HCEC 1CT (cell line): Measurements from ENCODE around the gene TMEM269.
"Not testable (repeated sequence)": the region's sequence is repeated elsewhere in the genome, so short reads cannot be mapped to it uniquely, and the experiment has no call there.

Experiments
- DNase-seq: peaks from one replicate; pipeline ENCODE4 v3.0.0-alpha.2; 2017

The TMEM269 gene

DNA sequence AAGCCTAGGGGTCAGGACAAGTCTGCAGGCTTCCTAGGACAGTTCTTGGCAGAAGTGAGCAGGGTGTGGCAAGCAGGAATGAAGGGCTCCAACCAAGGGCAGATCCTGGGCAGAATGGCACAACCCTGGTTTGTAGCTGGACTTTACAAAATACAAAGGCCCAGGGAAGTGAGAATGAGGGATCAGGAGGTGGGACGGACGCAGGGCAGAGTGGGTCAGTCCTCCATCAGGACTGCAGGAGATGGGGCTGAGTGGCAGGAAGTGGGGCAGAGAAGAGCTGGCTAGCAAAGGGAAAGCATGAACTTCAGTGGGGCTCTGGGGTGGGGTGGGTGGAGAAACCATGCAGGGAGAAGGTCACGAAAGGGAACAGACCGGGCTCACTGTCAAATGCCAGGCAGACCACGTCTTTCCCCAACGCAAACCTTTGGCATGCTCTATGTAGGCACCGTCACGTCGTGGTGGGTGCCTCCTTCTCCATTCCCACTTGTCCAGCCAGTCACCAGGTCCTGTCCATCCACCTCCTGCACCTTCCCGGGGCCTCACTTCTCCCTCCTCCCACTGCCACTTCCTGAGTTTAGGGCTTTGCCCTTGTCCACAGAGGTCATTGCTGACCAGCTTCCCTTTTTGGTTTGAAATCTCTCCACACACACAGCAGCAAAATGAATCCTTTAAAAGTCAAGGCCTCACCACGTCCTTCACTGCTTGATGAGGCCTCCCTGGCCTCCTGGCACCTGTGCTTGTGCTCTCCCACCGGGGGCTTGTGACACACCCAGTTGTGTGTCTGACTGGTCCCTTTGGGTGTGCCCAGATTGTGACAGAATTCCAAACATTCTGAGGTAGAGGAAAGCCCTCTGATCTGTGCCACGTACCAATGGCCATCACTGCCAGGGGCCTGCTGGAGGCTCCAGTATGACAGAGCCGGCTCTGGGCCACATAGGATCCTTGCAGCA lies 36.1 kb upstream of the TMEM269 start:
- DNase-seq, result no peak

DNA sequence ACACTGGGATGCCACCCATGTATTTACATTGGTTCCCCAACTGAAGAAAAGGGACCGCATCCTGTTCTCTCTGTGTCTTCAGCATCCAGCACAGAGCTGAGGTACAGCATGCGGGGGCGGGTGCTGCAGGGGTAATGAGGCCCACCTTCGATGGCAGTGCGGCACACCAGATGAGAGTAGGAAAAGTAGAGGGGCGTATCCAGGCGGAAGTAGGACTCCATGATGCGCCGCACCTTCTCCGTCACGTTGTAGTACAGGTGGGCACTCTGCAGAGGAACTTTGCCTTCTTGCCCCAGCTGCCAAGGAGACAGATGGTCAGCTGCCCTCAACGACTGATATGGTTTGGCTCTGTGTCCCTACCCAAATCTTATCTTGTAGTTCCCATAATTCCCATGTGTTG lies 34.8 kb upstream of the TMEM269 start:
- DNase-seq, result no peak

DNA sequence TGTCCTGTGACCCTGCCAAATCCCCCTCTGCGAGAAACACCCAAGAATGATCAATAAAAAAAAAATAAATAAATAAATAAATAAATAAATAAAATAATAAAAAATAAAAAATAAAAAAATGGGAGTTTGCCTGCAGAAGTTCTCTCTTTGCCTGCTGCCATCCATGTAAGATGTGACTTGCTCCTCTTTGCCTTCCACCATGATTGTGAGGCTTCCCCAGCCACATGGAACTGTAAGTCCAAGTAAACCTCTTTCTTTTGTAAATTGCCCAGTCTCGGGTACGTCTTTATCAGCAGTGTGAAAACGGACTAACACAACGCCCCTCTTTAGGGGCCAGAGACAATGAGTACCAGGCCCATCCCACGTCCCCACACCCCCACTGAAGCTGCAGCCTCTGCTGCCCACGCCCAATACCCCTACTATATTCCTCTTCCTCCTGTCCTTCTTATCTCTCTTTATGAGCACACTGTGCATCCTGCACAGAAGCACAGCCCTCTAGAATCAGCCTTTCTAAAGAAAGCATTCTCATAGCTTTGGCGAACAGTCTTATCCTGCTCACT lies 33.2 kb upstream of the TMEM269 start:
- not testable (repeated sequence) for DNase-seq

DNA sequence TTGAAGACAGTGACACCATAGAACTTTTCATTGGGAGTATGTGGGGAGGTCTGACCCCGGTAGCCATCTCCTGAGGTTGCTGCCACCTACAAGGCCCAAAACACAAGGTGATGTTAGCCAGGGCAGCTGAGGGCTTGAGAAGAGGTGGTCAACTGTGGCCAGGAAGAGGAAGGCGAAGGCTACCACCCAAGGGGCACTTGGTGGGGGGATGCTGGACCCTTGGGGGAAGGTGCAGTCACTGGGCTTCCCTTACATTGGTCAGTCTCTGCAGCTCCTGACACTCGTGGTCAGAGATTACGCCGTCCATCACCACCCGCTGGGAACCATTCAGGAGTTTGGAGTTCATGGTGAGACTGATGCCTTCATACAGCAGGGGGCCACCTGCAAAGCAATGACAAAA lies 32.5 kb upstream of the TMEM269 start:
- no peak for DNase-seq

DNA sequence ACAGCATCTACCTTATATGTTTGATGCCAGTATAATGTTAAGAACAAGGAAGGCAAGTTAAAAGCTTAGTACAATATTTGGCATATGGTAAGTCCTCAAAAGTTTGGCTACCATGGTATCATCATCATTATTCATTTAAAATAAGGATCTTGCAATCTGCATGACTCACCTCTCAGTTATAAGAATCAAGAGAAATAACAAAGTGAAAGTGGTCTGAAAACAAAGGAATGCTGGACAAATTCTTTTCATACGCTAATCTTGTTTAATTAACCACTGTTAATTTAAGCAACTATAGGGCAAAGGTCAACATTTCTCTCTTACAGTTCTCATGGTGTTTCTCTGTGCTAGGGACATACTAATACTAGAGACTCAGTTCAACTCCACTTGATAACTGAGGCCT lies 31.7 kb upstream of the TMEM269 start:
- DNase-seq, result peak; percentile 79

DNA sequence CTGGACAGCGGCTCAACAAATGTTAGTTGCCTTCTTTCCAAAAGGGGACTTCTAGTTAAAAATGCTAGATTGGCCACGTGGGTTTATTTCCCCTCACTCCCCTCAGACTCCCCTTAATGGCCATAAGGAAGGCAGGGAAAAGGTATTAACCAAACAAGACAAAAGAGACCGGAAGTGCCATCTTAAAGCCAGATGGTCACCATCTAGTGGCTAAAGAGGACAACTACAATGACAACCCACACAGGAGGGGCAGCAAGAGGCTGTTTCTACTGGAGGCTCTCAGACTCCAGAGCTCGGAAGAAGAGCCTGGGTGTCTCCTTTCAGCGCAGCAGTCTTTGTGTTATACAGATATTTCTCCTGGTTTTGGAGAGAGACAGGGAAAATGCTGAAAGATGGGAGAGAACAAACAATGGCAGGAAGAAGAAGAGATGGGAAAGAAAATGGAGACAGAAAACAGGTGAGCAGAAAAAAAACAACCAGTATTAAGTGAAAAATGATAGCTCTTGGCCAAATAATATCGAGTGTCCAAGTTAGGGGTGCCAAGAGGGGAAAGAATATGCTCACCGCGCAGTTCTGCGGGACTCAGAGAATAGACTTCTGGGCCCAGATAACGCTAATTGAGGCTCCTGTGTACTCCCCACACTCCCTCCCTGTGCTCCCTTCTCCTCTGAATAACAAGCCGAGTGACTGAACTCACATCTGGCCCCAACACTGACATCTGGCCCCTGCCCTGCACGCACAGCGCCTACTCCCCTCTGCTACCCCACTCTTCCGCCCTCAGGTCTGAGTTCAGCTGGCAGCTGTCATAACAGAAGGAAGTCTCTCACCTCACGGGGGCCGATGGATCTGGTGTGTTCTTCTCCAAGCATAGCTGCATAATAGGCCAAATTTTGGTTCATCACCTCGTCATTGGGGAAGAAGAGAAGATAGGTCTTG lies 27.6 kb upstream of the TMEM269 start:
- peak; percentile 62 for DNase-seq

DNA sequence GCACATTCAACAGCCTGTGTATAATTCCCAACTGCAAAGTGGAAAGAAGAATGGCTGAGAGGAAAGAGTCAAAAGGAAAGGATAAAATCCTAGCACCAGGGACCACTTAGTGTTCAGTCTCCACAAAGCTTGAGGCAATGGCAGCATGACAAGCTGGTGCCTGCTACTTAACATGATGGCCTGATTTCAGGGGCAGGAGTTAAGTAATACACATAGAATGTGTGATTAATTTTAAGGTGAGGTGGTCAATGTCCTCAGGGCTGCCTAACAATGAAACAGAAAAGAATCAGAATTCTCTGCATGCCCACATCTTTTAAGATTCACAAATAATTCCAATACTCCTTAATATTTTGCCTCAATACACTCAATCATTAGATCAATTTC lies 26.9 kb upstream of the TMEM269 start:
- no peak for DNase-seq

DNA sequence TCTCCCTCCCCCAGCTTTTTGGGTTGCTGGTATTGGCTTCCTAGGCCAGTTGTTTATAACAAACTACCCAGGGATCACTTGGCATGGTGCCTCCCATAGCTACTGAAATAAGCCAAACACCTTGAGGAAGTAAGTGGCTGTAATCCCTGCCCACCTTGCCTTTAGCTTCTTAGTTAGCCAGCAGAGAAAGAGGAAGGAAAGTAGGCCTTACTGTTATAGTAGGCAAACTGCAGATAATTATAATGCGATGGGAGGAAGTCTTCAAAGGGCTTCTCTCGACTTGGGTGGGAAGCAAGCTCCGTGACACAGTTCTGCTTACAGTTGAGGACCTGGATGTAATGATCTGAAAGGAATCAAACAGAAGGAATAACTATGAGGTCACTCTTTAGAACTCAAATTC lies 26.1 kb upstream of the TMEM269 start:
- no peak for DNase-seq

DNA sequence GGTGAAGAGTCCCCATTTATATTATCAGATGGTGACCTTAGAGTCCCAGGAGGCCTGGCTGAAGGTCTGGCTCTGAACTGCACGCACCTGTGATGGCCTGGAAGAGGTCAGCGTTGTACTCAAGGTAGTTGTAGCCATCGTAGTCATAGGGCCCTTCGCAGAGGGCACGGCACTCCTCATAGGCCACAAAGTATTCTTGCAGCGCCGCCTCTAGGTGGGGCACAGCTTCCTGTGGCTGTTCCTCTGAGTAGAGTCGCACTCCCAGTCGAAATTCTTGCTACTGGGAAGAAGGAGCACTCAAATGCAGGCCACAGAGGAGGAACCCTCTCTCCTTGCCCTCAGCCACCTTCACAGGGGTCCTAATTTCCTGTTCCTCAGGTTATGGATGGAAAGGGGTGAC lies 25.7 kb upstream of the TMEM269 start:
- DNase-seq, result no peak

DNA sequence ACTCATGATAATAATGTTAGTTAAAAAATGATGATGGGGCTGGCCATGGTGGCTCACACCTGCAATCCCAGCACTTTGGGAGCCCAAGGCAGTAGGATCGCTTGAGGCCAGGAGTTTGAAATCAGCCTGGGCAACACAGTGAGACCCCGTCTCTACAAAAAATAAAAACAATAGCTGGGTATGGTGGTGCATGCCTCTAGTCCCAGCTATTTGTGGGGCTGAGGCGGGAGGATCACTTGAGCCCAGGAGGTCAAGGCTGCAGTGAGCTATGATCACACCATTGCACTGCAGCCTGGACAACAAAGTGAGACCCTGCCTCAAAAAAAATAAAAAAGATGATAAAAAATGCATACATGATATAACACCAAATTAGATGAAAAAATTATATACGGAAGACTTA lies 23.2 kb upstream of the TMEM269 start:
- DNase-seq, result no peak

DNA sequence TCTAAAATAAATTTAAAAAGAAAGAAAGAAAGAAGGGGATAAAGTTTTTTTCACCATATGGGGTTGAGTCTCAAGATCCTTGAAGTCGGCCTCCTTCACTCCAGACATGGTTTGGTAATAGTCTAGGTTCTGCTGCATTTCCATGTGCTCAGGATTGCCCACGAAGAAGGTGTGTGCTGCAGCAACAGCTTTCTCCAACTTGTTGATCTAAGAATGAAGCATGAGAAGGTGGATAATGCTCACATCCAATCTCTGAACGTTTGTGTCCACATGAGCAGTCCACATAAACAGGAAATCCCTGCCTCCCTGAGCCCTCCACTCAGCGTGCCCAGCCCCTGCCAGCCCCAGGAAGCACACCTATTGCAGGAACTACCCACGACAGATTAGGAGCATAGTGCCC lies 22.5 kb upstream of the TMEM269 start:
- no peak for DNase-seq

DNA sequence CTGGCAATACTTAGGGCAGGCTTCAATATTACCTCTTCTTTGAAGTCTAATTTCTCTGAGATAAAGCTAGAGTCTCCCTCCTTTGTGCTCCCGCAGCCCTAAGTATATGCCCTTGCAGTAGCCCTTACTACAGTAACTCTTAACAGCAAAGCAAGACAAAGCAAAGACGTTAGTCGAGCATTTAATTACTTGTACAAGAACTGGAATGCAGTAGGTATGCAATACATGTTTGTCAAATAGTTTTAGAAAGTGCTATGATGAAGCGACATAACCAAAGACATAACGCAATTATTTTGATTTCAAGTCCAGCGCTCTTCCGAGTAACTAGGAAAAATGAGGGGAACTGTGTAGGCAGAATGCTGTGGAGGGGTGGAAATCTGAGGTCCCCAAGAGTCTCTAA lies 19.5 kb upstream of the TMEM269 start:
- no peak for DNase-seq

DNA sequence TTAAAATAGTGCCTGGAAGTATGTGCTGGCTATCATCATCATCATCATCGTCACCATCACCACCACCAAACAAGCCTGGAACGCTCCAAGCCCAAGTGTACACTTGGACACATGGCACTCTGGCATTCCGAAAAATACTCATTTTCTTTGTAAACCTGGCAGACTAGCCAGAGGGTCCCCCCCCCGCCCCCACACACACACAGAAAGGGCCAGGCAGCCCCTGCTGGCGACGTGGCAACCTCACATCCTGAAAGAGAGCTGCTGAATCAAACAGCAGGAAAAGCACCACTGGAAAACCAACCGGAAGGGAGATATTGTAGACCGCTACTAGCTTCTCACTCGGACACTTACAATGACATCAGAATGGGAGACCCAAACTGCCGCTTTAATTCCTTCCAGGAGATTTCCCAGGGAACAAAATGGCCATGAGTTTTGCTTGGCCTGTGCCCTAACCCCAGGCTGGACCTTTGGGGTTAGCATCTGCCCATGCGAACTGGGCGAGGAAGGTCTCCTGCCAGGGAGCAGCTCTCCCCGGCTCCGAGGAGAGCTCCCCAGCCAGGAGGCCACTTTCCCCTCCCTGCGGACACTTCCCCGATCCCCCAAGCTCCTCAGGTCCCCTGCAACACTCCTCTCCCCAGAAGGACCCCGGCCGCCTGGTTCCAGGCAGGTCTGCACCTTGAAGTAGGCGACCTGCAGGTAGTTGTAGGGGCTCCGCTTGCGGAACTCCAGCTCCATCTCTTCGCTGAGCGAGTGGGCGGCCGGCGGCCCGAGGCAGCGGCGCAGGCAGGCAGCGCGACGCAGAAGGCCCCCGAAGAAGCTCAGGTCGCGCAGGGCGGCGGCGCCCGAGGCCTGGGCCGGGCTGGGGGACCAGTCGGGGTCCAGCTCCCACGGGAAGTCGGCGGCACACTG lies 18.7 kb upstream of the TMEM269 start:
- peak; percentile 86 for DNase-seq

DNA sequence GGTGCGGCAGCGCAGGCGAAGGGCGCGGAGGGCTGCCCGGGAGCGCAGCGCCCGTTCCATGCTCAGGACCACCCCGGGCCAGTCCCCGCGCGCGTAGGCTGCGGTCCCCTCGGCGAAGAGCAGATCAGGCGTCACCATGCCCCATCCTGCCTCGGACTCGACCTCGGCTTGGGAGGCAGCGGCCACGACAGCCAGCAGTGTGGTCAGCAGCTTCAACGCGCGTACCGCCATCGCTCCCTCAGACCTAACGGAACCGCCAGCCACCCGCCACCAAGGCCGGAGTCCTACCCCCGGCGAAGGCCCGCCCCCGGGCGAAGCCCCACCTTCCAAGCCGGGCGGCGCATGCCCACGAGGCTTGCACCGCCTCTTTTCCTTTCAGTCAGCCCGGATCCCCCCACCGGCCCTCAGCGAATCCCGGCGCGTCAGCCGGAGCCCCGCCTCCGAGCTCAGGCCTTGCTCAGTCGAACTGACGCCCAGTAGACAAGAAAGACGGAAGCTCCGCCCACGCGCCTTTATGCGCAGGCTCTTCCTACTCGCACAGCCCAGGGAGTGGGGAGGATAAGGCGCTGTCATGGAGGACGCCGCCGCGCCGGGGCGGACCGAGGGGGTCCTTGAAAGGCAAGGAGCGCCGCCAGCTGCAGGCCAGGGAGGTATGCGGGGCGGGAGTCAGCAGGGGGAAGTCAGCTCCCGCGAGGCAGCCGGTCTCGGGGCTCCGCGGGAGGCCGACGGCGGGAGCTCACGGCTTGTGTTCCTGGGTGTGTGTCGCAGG lies 17.9 kb upstream of the TMEM269 start, which contains the start of the genes C1orf50 and P3H1:
Gene C1orf50 (plus strand): TSS at position 509 of the 769 bp plus-strand sequence. CDS start 63 bp downstream, at position 572.
Gene P3H1 (minus strand): TSS at position 288 of the 769 bp plus-strand sequence. CDS start 57 bp downstream, at position 231.
- peak; percentile 99 for DNase-seq

DNA sequence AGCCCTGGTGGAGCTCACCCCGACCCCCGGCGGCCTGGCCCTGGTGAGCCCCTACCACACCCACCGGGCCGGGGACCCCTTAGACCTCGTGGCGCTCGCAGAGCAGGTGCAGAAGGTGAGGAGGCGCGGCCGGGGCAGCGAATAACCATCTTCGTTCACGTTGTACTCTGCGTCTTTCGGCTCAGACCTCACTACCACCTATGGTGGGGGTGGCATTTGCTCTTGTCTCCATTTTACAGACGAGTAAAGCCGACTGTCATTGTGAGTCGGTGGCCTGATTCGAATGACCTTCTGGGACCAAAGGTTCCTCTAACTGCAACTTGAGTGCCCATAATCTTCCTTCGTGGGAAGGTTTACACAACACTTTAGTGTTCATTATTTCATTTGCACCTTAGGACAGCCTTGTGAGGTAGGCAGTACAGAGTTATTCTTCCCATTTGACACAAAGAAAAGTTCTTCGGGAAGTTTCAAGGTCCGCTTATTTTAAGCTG lies 17.2 kb upstream of the TMEM269 start:
- DNase-seq, result no peak

DNA sequence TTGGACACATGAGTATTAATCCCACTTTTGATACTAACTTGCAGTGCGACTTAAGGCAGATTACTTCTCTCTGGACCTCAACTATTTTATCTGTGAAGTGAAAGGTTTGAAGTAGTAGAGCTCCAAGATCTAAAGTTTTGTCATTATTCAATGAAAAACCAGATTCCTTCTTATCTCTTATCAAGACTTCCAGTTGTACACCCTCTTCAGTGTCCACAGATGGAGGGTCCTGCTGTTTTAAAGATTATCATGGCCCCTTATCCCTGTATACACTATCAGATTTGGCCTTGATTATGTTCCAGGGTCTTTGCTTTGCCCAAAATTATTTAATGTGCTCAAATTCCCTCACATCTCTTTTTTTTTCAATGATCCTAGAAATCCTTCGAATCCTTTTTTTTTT lies 16.6 kb upstream of the TMEM269 start:
- no peak for DNase-seq

DNA sequence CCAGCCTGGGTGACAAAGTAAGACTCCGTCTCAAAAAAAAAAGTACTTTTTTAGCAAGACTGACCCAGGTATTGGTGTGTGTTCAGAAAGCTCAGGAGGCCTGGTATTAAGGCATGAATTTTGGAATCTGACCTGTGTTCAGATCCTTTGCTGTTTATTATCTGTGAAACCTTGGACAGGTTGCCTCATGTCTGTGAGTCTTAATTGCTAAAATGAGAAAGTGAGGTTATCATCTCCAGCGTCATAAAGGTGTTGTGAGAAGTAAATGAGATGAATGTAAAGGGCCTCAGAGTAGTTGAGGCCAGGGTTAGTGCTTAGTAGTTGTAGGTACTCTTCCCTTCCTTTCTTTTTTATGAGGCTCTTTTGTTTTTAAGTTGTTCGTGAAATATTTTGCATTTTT lies 15.0 kb upstream of the TMEM269 start:
- DNase-seq, result no peak

DNA sequence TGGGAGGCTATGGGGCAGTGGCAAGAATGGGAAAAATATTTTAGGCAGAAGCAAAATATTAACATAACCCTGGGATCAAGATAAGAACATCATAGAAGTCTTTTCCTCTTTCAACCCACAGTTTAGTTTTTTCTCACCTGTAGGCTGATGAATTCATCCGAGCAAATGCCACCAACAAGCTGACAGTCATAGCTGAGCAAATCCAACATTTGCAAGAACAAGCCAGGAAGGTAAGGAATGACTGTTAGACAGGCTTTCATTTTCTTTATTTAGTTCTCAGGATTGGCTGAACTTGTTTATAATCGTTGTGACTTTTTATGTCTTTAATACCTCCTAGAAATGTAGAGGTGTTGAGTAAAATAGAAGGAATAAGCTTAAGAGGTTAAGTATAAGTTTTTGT lies 11.4 kb upstream of the TMEM269 start:
- no peak for DNase-seq

DNA sequence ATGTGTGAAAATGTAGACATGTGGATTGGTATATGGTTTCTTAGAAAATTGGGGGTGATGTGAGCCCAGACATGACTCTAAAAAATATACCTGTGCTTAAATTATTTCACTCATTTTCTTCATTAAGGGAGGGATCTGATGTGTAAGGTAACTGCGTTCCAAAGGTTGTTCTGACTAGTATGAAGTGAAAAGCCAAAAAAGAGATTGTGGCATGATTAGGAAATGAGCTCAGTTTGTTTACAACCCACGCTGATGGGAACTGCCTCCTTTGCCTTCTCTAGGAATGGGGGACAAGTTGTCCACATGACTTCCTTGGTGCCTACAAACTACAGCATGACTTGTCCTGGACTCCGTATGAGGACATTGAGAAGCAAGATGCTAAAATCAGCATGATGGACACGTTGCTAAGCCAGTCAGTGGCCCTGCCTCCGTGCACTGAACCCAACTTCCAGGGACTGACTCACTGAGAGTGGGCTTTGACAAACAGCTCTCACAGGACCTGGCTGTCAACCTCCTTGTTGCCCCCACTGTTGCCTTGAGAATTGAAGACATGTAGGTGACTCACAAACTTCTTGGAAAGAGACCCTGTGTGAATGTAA lies 9.8 kb upstream of the TMEM269 start:
- no peak for DNase-seq

DNA sequence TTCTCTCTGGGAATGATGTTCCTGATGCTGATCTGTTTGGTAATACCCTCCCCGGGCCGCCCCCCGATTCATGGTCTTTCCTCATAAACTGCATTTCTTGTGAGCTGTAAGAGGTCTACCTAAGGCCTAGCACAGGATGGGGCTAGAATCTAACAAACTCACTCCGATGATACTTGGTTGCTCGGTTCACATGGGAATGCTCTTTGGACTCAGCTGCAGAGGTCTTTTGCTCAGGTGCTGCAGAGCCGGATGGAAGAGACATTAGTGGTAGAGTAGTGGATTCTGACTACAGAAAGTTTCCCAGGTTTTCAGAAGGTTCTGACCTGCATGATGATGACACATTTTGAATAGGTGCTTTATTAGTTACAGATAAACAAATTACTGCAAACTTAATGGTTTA lies 8.3 kb upstream of the TMEM269 start:
- no peak for DNase-seq

DNA sequence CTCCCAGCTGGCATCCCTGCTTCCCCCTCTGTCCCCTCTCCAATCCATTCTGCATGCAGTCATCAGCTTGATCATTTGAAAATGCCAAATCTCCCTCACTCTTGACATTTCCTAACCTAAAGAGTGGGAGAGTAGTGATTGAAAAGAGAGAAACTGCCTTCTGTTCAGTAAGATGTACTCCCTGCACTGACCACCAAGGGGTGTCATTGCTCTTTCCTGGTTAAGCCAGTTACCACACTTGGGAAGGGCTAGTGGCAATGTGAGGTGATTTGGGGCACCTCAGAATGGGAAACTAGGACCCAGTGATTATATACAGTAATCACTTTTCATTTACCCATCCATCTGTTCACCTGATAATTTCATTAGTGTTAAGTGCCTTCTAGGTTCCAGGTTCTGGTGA lies 6.9 kb upstream of the TMEM269 start:
- DNase-seq, result peak; percentile 26
